ENCODE results near the gene EHMT1. TPM values are rescaled to one million over a fixed set of nuclear protein-coding genes. Genes with fewer than 3 reads are reported as not detected.

EHMT1 gene
- total and polyA plus RNA-seq, 9 of the 15 experiments (the other 6 are each of a cell fraction or from before 2014, with no cell fraction given) = 2.2 to 76.0 (median 36.4) TPM

DNA sequence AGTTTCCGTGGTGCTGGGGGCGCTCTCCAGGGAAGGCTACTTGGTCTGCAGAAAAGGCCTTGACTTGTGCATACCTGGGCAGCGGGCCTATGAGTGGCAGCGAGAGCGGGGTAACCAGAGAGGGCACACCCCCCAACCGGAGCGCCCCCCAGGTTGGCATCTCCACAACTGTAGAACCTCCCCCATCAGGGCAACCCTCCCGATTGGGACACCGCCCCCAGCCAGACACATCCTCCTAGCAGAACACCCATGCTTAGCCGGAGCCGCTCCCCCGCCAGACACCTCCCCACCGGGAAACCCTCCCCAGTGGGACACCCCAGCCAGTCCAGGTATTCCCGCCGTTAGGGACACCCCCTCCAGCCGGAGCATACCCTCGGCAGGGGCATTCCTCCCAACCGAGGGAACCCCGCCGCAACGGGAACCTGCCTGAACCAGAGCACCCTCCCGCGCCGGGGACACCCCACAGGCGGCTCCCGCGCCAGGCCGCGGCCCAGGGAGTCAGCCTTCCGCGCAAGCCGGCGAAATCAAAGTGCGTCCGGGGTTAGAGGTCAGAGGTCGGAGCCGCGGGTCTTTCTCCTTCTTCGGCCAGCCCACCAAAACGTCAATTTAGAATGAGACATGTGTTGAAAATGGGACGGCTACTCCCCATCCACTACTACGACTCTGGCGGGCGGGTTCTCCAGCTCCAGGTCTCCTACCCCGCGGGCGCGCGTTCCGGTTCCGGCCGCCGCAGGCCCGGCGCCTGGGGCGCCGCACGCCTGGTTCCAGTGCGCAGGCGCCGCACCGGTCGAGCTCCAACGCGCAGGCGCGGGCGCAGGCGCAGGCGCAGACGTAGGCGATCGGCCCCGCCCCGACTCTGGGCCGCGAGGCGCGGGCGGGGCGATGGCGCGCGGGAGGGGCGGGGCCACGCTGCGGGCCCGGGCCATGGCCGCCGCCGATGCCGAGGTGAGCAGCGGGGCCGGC, at the start of gene EHMT1 (continued):
- TF ChIP-seq, protein P1, sequence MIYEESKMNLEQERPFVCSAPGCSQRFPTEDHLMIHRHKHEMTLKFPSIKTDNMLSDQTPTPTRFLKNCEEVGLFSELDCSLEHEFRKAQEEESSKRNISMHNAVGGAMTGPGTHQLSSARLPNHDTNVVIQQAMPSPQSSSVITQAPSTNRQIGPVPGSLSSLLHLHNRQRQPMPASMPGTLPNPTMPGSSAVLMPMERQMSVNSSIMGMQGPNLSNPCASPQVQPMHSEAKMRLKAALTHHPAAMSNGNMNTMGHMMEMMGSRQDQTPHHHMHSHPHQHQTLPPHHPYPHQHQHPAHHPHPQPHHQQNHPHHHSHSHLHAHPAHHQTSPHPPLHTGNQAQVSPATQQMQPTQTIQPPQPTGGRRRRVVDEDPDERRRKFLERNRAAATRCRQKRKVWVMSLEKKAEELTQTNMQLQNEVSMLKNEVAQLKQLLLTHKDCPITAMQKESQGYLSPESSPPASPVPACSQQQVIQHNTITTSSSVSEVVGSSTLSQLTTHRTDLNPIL (CRISPR knock-in tag; IDR thresholded peaks at IDR 0.05) = peak; percentile 62; the same call in 1 of the 2 replicates
- TF ChIP-seq CCAR2 (IDR thresholded peaks at IDR 0.05; ENCODE audit: low read depth, low read length) = no peak
- TF ChIP-seq MCM7 (IDR thresholded peaks at IDR 0.05) = peak in 1 of 2 experiments; percentile 85; a peak in 1 of 4 replicates
- TF ChIP-seq, protein P2, sequence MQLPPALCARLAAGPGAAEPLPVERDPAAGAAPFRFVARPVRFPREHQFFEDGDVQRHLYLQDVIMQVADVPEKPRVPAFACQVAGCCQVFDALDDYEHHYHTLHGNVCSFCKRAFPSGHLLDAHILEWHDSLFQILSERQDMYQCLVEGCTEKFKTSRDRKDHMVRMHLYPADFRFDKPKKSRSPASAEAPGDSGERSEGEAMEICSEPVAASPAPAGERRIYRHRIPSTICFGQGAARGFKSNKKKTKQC (CRISPR knock-in tag; IDR thresholded peaks at IDR 0.05) = peak; percentile 48; the same call in 1 of the 2 replicates
- no peak for TF ChIP-seq KLF6 (CRISPR knock-in tag; IDR thresholded peaks at IDR 0.05; ENCODE audit: borderline replicate concordance)
- no peak for TF ChIP-seq SRSF1 (IDR thresholded peaks at IDR 0.05; ENCODE audit: low read depth, low read length)
- no peak; the same call in 1 of the 2 replicates for TF ChIP-seq SP1 (CRISPR knock-in tag; IDR thresholded peaks at IDR 0.05)
- TF ChIP-seq TOE1 (IDR thresholded peaks at IDR 0.05; ENCODE audit: borderline replicate concordance) = peak; percentile 19; the same call in 1 of the 2 replicates
- no peak for TF ChIP-seq TOE1 (CRISPR knock-in tag; IDR thresholded peaks at IDR 0.05; ENCODE audit: borderline replicate concordance, low read depth)
- TF ChIP-seq, protein P3, sequence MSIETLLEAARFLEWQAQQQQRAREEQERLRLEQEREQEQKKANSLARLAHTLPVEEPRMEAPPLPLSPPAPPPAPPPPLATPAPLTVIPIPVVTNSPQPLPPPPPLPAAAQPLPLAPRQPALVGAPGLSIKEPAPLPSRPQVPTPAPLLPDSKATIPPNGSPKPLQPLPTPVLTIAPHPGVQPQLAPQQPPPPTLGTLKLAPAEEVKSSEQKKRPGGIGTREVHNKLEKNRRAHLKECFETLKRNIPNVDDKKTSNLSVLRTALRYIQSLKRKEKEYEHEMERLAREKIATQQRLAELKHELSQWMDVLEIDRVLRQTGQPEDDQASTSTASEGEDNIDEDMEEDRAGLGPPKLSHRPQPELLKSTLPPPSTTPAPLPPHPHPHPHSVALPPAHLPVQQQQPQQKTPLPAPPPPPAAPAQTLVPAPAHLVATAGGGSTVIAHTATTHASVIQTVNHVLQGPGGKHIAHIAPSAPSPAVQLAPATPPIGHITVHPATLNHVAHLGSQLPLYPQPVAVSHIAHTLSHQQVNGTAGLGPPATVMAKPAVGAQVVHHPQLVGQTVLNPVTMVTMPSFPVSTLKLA (conservative IDR thresholded peaks at IDR 0.05) = peak; percentile 80 to 91
- TF ChIP-seq TCF7 (IDR thresholded peaks at IDR 0.05; ENCODE audit: borderline replicate concordance) = no peak
- peak; percentile 64 for TF ChIP-seq HCFC1 (IDR thresholded peaks at IDR 0.05; ENCODE audit: low read depth, low read length)
- TF ChIP-seq POLR2AphosphoS2 (IDR thresholded peaks at IDR 0.05; ENCODE audit: low read length) = peak; percentile 83; the same call in 1 of the 2 replicates
- TF ChIP-seq ZNF263 (CRISPR knock-in tag; IDR thresholded peaks at IDR 0.05; ENCODE audit: borderline replicate concordance) = no peak
- TF ChIP-seq, protein P4, sequence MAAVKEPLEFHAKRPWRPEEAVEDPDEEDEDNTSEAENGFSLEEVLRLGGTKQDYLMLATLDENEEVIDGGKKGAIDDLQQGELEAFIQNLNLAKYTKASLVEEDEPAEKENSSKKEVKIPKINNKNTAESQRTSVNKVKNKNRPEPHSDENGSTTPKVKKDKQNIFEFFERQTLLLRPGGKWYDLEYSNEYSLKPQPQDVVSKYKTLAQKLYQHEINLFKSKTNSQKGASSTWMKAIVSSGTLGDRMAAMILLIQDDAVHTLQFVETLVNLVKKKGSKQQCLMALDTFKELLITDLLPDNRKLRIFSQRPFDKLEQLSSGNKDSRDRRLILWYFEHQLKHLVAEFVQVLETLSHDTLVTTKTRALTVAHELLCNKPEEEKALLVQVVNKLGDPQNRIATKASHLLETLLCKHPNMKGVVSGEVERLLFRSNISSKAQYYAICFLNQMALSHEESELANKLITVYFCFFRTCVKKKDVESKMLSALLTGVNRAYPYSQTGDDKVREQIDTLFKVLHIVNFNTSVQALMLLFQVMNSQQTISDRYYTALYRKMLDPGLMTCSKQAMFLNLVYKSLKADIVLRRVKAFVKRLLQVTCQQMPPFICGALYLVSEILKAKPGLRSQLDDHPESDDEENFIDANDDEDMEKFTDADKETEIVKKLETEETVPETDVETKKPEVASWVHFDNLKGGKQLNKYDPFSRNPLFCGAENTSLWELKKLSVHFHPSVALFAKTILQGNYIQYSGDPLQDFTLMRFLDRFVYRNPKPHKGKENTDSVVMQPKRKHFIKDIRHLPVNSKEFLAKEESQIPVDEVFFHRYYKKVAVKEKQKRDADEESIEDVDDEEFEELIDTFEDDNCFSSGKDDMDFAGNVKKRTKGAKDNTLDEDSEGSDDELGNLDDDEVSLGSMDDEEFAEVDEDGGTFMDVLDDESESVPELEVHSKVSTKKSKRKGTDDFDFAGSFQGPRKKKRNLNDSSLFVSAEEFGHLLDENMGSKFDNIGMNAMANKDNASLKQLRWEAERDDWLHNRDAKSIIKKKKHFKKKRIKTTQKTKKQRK (IDR thresholded peaks at IDR 0.05; ENCODE audit: borderline replicate concordance, low read depth, low read length) = no peak
- TF ChIP-seq RBM15 (IDR thresholded peaks at IDR 0.05; ENCODE audit: insufficient read depth, low read length) = no peak
- TF ChIP-seq SIN3A (IDR thresholded peaks at IDR 0.05; ENCODE audit: borderline replicate concordance in 2 of 2, control insufficient read depth in 1 of 2, low read depth in 2 of 2, low read length in 2 of 2) = peak; percentile 54 to 82; a peak in 3 of 4 replicates
- TF ChIP-seq KLF10 (CRISPR knock-in tag; IDR thresholded peaks at IDR 0.05) = no peak
- TF ChIP-seq, protein P5, sequence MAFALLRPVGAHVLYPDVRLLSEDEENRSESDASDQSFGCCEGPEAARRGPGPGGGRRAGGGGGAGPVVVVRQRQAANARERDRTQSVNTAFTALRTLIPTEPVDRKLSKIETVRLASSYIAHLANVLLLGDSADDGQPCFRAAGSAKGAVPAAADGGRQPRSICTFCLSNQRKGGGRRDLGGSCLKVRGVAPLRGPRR (CRISPR knock-in tag; IDR thresholded peaks at IDR 0.05) = no peak
